Transverse colon (tissue), 4 donors: ENCODE data around the gene ABCF1.

Experiments
- EP300 ChIP-seq: sonication (generic); formaldehyde crosslinking; IDR thresholded peaks from one replicate; pipeline ENCODE4 v1.6.1; 2017; ENCODE audit warnings: antibody characterized with exemption, low read depth
- POLR2A ChIP-seq: fragments of 450-650 bp; IDR thresholded peaks from one replicate; pipeline ENCODE4 v1.6.1; 2016; ENCODE audit warnings: antibody characterized with exemption, mild to moderate bottlenecking, moderate library complexity
- POLR2AphosphoS5 ChIP-seq, 3 donors: sonication (generic); formaldehyde crosslinking; IDR thresholded peaks; one replicate each; pipeline ENCODE4 v1.6.1; 2016; ENCODE audit warnings: antibody characterized with exemption in 3 of 3
- TF ChIP-seq, protein P1 (sequence below), 5 experiments: fragments of 200-600 bp in 3 of 5; fragments of 450-650 bp in 2 of 5; sonication (generic) in 3 of 5; IDR thresholded peaks; 1 replicate in 2 of 5; 2 replicates in 3 of 5; pipeline ENCODE4 v1.5.1; 2016 to 2017; ENCODE audit warnings: antibody characterized with exemption in 5 of 5, inconsistent platforms in 3 of 5, mild to moderate bottlenecking in 2 of 5, moderate library complexity in 1 of 5

DNA sequence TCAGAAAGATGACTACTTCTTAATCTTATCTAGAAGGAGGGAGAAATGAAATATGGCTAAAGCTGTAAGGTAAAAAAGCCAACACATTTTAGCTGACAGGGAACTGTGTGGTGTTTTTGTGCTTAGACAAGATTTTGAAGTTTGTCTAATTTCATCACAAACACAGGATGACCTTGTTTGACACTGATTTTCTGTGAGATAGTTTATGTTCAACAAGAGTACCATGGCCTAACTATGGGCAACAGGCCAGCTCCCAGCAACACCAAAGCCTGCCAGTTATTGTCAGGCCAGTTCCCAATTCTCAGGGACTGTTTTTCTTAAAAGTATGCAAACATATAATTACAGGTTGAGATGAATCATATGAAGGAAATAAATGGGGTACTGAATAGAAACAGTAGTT lies 5.5 kb upstream of the ABCF1 start:
- TF ChIP-seq POLR2A, result no peak
- no peak for TF ChIP-seq EP300
- TF ChIP-seq, protein P1, sequence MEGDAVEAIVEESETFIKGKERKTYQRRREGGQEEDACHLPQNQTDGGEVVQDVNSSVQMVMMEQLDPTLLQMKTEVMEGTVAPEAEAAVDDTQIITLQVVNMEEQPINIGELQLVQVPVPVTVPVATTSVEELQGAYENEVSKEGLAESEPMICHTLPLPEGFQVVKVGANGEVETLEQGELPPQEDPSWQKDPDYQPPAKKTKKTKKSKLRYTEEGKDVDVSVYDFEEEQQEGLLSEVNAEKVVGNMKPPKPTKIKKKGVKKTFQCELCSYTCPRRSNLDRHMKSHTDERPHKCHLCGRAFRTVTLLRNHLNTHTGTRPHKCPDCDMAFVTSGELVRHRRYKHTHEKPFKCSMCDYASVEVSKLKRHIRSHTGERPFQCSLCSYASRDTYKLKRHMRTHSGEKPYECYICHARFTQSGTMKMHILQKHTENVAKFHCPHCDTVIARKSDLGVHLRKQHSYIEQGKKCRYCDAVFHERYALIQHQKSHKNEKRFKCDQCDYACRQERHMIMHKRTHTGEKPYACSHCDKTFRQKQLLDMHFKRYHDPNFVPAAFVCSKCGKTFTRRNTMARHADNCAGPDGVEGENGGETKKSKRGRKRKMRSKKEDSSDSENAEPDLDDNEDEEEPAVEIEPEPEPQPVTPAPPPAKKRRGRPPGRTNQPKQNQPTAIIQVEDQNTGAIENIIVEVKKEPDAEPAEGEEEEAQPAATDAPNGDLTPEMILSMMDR (IDR thresholded peaks at IDR 0.05), result no peak
- TF ChIP-seq POLR2AphosphoS5 (IDR thresholded peaks at IDR 0.05), result no peak
